Left lobe of liver (tissue), 2 donors: ENCODE measurements around the gene ZDHHC14. TPM values are rescaled to one million over a fixed set of nuclear protein-coding genes. Genes with fewer than 3 reads are reported as not detected.

Experiments
- ATAC-seq: fragments of 200-7000 bp; cut with Tn5 transposase; one replicate; pipeline ENCODE4 v1.9.1; 2020; ENCODE audit warnings: mild to moderate bottlenecking, moderate library complexity
- DNase-seq: peaks from one replicate; pipeline ENCODE4 v3.0.0-alpha.2; 2020; ENCODE audit warnings: low spot score
- total RNA-seq: library from RNA; stranded (reverse); gene quantifications from one replicate; pipeline ENCODE4 v1.2.1, GENCODE V29; 2021
- donor health status: DM: no; HTN: no; CAD: no; lungs with moderate emphysema.
- donor health status: DM: no; HTN: yes; CAD: no.

ZDHHC14 gene
- total RNA-seq, 1 donor from 2014 or later, result 13.7 TPM

- ATAC-seq, result no peak
- DNase-seq, result no peak
These were observed 226.5 kb downstream of the ZDHHC14 start for GRCh38 chr6:157607317-157608109.

GRCh38 chr6:157608221-157609075 is 227.5 kb downstream of the ZDHHC14 start:
- DNase-seq (no peak), ATAC-seq (no peak)

DNA sequence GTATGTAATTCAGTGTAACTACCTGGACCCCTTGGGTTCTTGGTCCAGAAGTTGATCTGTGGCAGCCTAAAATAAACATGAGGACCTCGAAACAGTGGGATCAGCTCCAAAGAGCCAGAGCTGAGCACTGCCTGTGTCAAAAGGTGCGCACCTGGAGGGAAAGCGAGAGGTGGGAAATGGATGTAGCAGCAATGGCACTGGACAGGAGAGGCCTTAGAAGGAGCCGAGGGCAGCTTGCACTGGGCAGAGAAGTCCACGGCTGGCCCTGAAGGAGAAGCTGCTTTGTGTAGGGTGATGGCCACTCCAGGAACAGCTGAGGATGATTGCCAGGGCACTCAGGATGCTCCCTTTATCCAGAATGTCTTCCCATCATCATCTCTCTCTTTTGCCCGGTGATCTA is 228.1 kb downstream of the ZDHHC14 start:
- no peak for ATAC-seq
- DNase-seq, result no peak

DNA sequence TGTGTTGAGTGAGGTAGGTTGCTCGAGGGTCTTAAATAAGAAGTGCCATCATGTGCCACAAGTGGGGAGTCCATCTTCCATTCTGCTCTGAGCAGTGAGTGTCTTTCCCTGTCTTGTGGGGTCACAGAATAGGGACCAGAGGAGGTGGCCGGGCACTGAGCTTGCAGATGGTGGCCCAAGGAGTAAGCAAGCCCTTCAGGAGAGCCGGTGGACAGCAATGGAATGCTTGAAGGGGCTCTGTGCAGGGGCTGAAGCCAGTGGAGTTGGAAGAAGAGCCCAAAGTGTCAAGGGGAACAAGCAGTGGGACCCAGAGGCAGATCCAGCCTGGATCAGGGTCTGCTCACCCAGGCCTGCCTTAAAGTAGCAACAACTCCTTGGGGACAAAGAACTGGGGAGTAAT is 228.6 kb downstream of the ZDHHC14 start:
- DNase-seq (no peak), ATAC-seq (no peak)

GRCh38 chr6:157610451-157610999 is 229.5 kb downstream of the ZDHHC14 start:
- no peak for DNase-seq
- ATAC-seq, result no peak

DNA sequence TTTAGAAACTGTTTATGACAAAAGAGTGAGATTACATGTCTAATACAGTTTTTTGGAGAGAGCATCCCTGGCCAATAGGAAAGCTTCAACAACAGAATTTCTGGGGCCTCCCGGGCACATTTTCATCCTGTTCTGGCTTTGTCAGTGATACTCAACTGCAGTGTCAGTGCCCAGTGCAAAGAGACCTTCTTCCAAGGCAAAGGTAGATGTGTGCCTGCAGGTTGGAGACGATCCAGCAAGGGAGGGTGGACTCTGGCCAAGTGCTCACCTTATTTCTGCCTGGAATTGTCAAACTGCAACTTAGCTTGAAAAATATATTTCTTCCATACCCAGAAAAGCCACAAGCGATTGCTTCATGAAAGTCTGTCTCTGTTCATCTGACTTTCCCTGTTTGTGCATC is 230.4 kb downstream of the ZDHHC14 start:
- DNase-seq, result no peak

GRCh38 chr6:157613011-157613522 is 232.1 kb downstream of the ZDHHC14 start:
- ATAC-seq (no peak), DNase-seq (no peak)

More for the DNA sequence above, 230.4 kb downstream of the ZDHHC14 start:
- peak; percentile 53 for ATAC-seq

- no peak for DNase-seq
- peak; percentile 27 for ATAC-seq
These were observed 233.1 kb downstream of the ZDHHC14 start for GRCh38 chr6:157614026-157614568.

GRCh38 chr6:157615420-157615769 is 234.4 kb downstream of the ZDHHC14 start:
- peak; percentile 26 for ATAC-seq

GRCh38 chr6:157615951-157616350 is 235.0 kb downstream of the ZDHHC14 start:
- ATAC-seq (no peak), DNase-seq (no peak)

More at GRCh38 chr6:157615420-157615769, 234.4 kb downstream of the ZDHHC14 start:
- no peak for DNase-seq

- ATAC-seq (no peak), DNase-seq (no peak)
These were observed 240.0 kb downstream of the ZDHHC14 start for GRCh38 chr6:157620944-157621343.

- no peak for ATAC-seq
- DNase-seq, result no peak
These were observed 240.4 kb downstream of the ZDHHC14 start for GRCh38 chr6:157621406-157621805.

- no peak for ATAC-seq
- peak; percentile 7 for DNase-seq
These were observed 241.4 kb downstream of the ZDHHC14 start for GRCh38 chr6:157622427-157622826.

DNA sequence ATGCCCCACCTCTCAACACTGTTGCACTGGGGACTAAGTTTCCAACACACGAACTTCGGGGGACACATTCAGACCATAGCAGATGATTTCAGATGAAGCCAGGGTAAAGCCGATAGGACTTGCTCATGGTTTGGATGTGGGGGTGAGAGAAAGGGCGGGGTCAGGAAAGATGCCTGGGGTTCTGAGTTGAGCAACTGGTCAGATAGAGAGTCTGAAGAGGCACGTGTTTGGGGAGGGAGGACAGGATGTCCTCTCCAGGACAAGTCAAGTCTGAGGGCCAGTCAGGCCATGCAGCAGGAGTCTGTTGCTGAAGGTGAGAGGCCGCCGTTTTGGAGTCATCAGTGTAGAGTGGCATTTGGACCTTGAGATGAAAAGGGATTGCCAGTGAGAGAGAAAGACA is 244.1 kb downstream of the ZDHHC14 start:
- no peak for ATAC-seq

GRCh38 chr6:157625764-157626163 is 244.8 kb downstream of the ZDHHC14 start:
- no peak for DNase-seq

More for the DNA sequence above, 244.1 kb downstream of the ZDHHC14 start:
- DNase-seq, result no peak

GRCh38 chr6:157627195-157627966 is 246.4 kb downstream of the ZDHHC14 start:
- ATAC-seq, result no peak
- DNase-seq, result no peak

More at GRCh38 chr6:157625764-157626163, 244.8 kb downstream of the ZDHHC14 start:
- no peak for ATAC-seq

DNA sequence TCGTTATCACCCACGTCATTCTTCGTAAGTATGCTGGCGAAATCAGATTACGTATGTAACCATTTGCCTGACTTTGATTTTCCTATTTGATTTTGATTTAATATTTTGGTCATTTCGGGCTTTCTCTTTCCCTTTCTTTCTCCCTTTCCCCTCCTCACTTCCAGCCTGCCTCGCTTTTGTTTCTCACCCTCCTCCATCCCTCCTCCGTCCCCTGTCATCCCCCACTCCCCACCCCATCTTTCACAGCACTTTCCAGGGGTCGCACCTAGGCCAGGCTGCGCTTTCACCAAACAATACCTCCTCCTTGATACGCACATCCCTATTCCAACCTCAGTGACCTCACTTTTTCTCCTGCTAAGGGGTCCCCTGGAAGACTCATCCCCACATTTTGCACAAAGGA is 247.5 kb downstream of the ZDHHC14 start:
- no peak for DNase-seq
- ATAC-seq, result no peak

- no peak for ATAC-seq
- DNase-seq, result no peak
These were observed 248.2 kb downstream of the ZDHHC14 start for GRCh38 chr6:157629220-157629619.

DNA sequence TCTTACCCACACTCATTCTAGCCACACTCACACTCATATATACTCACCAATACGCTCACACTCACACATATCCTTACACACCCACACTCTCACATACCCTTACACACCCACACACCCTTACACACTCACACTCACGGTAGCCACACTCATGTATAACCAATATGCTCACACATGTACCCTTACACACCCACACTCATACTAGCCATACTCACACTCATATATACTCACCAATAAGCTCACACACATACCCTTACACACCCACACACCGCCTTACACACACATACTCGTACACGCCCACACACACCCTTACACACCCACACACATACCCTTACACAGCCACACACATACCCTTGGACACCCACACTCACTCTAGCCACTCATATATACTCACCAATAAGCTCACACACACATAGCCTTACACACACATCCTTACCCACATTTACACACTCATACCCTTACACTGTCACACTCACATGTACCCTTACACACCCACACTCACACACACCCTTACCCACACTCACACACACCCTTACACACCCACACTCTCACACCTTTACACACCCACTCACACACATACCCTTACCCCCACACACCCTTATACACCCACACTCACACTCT is 249.6 kb downstream of the ZDHHC14 start:
- DNase-seq (no peak), ATAC-seq (no peak)

DNA sequence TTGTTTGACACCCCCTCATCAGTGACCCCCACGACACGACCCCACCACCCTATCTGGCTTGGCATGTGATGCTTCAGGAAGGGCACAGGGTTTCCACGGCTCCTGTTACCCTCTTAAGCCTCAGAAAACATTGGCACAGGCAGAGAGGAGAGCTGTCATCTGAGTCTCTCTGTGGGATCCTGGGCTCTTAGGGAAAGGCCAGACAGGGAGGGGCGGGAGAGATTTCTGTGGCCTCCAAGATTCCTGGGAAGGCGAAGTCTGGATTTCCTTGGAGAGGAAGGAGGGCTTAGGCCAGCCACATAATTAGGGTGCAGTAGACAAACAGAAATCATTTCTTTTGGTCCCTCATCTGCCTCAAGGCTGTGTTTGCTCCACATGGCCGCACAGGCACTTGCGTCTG is 250.4 kb downstream of the ZDHHC14 start:
- ATAC-seq (no peak), DNase-seq (no peak)
